GM19023 (cell line): ENCODE measurements around the gene ASB18.
"Not testable (repeated sequence)": the region's sequence is repeated elsewhere in the genome, so short reads cannot be mapped to it uniquely, and the experiment has no call there.

Experiments used
- ATAC-seq: cut with Tn5 transposase; IDR thresholded peaks from one replicate; pipeline ENCODE4 v1.9.1; 2021; ENCODE audit warnings: mild to moderate bottlenecking, moderate library complexity; ENCODE audit not compliant: unreplicated experiment

The ASB18 gene

DNA sequence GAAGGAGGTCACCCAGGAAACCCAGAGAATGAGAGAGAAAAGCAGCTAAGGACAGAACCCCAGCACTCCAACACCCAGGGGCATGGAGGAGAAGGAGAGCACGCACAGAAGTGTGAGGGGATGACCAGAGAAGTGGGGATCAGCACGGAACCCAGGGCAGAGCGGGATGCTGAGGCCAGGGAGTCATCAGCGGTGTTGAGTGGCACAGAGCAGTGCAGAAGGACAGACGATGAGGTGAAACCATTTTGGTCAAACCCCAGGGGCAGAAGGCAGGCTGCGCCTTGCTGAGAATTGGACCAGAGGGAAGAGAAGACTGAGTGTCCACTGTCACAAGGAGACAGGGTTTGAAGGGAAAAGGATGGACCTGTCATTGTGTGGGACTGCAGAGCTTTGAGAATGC, 23.4 kb upstream of the ASB18 start:
- no peak for ATAC-seq

DNA sequence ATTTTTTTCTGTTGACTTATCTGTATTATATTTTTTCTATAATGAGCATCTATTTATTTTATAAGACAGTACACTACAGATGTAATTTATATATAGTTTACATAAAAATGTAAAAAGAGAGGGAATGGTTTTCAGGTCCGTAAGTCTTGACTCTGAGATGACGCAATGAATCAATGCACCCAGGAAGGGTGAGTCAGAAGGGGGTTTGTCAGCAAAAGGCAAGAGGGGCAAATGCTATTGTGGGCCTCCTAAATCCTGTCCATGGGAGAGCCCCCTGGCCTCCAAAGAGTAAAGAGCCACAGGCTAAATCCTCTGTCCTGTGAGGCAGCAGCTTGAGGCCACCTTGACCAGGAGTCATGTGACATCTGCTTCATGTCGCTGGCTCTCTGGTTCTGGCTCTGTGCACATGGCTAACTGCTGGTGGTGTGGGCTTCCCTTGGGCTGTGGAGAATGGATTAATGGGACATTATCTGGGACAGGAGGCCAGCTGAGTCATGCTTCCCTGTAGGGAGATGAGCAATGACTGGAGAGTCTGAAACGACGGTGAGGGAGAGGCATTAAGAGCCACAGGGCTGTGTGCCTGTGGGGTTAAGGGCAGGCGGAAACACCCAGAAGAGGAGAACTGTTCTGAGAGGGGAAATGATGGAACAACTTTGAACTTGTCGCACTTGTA, 22.8 kb upstream of the ASB18 start:
- no peak for ATAC-seq

DNA sequence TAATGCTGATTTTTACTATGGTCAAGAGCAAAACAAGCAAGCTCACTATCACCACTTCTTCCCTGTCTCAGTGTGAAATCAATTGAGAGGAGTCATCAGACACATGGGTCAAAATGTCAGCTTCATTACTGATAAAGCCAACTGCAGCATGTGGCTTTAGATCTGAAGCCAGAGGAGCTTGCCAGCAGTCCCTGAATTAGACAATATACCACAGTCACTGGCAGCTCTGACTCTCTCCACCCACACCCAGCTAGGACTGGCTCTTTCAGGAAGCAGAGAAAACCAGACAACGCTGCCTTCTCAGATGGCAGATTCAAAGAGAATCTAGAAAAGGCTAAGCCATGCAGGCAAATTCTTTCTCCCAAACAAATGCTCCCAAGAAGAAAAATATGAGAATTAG, 20.0 kb upstream of the ASB18 start:
- no peak for ATAC-seq

DNA sequence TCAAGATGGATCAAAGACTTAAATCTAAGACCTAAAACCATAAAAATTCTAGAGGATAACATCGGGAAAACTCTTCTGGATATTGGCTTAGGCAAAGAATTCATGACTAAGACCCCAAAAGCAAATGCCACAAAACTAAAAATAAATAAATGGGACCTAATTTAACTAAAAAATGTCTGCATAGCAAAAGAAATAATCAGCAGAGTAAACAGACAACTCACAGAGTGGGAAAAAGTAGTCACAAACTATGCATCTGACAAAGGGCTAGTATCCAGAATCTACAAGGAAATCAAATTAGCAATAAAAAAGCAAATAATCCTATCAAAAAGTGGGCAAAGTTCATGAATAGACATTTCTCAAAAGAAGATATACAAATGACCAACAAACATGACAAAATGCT, 18.2 kb upstream of the ASB18 start:
- no peak for ATAC-seq

DNA sequence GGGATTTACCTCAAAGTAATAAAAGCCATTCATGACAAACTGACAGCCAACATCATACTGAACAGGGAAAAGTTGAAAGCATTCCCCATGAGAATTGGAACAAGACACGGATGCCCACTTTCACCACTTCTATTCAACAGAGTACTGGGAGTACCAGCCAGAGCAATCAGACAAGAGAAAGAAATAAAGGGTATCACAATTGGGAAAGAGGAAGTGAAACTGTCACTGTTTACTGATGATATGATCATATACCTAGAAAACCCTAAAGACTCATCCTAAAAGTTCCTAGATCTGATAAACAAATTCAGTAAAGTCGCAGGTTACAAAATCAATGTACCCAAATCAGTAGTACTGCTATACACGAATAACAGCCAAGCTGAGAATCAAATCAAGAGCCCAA, 17.2 kb upstream of the ASB18 start:
- ATAC-seq: no peak

DNA sequence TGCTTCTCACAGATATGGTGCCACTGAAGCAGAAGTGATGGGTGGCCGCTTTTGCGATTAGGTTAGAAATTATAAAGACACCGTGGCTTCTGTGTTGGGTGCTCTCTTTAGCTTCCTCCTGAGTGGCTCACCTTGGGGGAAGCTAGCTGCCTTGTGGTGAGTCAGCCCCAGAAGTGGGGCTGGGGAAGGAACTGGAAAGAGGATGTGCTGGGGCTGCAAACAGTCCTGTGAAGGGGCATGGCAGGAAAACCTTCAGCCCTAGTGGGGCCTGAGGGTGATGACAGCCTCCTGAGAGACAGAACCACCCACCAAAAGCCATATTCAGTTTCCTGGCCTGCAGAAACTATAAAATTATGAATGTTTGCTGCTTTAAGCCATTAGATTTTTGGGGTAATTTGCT, 8.9 kb upstream of the ASB18 start:
- ATAC-seq: no peak

DNA sequence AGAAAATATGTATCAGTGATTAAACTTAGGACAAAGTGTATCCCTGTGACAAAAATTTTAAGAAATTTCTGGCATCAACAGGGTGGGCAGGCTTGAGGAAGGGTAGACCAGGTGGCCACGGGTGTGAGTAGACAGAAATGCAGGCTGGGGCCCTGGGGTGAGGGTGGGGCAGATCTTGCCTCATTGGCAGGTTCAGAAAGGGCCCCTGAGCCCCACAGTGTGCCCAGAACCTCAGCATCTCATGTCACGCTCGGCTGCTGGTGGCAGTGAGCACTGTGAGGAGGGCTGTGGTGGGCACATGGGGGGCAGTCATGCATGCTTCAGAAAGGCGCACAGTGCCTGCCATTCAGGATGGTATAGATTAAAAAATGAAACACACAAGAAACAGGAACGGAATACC, 7.6 kb upstream of the ASB18 start:
- ATAC-seq: no peak

DNA sequence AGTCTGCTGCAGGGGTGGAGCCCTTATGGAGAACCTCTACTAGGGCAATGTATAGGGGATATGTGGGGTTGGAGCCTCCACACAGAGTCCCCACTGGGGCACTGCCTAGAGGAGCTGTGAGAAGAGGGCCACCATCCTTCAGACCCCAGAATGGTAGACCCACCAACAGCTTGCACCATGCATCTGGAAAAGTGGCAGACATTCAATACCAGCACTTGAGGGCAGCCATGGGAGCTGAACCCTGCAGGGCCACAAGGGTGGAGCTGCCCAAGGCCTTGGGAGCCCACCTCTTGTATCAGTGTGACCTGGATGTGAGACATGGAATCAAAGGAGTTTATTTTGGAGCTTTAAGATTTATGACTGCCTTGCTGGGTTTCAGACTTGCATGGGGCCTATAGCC, 5.7 kb upstream of the ASB18 start:
- not testable (repeated sequence) for ATAC-seq

DNA sequence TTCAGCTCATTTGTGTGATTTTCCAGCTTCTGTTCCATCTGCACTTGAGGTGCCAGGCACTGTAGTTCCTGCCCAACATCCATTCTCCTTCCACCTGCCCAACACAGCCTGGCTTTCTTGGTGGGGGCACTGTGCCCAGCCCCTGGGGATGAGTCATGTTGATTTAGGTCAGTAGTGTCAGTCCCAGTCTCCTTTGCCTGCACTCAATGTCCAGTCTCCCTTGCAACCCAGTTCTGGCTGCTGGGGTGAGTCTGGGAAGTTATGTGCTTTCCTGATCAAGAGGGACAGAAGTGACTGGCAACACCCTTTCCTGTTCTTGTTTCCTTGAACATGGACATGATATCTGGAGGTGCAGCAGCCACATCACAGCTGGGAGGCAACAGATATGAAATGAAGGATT, 1.5 kb upstream of the ASB18 start:
- ATAC-seq: no peak

DNA sequence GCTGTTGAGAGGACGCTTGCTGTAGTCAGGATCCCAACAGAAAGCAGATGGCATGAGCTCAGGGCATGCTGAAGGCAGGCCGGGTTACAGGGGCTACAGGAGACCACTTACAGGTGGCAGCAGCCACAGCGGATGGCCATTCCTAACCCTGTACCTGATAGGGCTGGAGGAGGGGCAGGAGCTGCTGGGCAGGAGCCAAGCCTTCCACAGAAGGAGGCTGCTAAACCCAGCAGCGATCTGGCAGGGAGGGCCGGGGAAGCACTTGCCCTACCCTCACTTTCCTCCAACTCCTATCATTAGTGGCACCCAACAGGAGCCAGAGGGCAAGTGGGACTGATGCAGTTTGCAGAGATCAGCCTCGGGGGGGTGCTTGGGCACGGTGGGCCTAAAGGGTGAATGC, 2.0 kb downstream of the ASB18 start:
- ATAC-seq: no peak

DNA sequence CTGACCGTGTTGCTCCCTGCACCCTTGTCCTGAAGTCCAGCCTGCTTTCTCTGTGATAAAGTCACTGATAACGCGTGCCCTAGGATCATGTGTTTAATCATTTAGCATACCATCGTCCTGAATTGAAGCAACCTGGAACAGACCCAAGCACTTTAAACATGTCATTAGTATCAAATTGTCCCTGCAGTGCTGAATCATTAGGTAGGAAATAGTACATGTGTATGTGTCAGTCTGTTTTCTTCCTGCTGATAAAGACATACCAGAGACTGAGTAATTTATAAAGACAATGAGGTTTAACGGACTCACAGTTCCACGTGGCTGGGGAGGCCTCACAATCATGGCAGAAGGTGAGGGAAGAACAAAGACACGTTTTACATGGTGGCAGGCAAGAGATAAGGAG, 2.8 kb downstream of the ASB18 start:
- no peak for ATAC-seq

DNA sequence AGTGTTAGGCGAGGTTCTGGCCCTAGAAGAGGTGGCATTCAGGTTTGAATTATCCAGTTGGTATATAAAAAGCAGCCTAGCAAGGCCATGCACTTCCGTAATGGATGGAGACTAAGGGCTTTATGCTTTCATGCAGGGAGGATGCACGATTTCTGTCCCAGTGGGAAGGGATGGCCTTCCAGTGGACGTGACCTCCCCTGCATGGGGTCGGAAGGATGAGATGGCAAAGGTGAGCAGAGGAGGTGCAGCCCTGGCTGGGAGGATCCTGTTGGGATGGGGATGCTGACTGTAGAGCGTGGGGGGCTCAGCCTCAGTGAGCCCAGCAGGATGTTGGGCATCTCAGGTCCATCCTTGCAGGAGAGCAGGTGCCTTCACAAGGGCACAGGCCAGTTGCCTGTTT, 4.8 kb downstream of the ASB18 start:
- ATAC-seq: no peak

DNA sequence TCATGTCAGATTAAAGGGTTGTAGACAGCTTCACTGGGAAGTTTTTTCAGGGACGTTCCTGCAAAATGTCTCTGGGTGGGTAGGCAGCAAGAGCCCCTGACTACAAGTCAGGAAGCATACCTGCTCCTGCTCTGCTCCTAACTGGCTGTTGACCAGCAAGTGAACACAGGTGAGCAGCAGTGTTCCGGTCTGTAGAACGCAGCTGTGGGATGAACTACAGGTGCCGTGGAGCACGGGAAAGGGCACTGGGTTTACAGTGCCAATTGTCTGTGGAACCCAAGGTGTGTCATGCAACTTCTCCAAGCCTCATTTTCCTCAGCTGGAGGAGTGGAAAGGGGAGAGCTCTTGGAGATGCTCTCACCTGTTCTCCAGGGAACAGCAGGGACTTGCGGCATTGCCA, 6.6 kb downstream of the ASB18 start:
- no peak for ATAC-seq

DNA sequence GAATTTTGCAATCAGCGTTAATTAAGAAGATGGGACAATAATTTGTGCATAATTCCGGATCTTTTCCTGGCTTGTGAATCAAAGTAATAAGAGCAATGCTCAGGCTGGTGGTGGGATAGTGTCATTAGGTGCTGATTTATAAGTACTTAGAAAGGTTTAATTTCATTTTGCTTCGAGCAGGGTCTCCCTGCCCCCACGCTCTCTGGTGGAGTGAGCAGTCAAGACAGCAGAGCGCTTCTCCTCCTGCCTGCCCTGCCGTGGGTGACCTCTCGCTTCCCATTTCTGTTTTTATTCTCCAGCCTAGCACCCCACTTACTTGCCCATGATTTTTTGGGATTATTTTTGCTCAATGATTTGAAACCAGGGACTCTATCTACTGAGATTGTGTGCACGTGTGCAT, 7.1 kb downstream of the ASB18 start:
- ATAC-seq: no peak

DNA sequence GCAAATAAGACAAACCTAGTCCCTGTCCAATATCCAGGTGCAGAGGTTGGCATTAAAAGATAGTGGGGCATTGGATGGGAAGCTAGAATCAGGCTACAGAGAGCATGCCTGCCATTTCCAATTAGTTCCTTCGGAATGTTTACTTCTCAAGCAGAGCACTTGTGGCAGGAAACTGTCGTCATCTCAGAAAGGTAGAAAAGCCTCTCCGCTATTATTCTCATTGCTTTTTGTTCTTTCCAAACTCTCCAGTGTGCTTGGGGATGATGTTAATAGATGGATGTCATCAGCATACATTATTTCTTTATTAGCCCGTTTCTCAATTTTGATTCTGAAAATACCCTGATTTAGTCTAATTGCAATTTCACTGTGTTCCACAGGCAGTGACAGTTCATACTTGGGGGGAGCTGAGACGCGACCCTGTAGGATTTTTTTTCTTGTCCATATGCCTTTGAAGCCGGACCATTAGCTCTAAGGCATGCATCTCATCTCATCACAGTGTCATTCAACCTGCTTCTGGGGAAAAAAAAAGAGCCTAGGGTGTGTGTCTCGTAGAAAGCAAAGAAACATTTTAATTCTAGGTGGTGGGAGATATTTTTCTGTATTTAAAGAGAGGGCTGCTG, 7.7 kb downstream of the ASB18 start:
- no peak for ATAC-seq

DNA sequence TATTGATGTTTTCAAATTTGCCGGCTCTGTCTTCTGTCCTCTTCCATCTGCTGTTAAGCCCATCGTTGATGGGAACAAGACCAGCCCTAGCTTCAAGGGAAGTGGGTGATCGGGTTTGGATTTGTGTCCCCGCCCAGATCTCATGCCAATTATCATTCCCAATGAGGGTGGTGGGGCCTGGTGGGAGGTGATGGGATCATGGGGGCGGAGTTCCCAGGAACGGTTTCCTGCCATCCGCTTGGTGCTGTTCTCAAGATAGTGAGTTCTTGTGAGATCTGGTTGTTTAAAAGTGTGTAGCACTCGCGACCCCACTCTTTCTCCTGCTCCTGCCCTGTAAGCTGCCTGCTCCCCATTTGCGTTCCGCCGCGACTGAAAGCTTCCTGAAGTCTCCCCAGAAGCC, 9.5 kb downstream of the ASB18 start:
- ATAC-seq: no peak

DNA sequence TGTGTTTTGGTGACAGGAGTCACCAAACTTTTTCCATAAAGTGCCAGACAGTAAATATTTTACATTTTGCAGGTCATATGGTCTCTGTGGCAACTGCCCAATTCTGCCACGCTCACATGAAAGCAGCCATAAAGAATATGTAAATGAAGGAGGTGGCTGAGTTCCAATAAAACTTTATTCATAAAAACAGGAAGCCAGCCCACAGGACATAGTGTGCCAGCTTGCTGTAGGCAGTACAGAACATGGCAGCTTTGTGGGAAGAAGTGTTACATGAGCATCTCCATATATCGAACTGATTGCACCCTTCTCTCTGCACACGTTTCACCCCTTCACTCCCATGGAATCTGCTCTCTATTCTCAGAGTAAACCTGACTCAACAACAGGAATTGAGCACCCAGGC, 10.2 kb downstream of the ASB18 start:
- no peak for ATAC-seq

DNA sequence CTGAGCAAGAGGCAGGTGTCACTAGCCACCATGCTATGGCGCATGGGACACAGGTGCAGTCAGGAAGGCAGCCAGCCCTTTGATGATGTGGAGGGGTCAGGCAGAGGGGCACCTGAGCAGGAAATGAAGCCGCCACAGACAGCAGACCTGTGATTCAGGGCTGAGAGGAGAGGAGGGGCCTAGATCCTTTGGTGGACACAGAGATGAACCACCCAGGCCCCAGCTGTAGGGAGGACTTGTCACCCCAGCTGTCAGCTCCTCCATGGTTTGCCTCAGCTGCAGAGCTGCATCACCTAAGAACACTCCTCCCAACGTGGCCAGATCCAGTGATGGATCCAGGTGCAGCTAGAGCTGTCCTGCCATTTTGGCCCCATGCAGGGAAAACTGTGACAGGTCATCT, 11.6 kb downstream of the ASB18 start:
- no peak for ATAC-seq

DNA sequence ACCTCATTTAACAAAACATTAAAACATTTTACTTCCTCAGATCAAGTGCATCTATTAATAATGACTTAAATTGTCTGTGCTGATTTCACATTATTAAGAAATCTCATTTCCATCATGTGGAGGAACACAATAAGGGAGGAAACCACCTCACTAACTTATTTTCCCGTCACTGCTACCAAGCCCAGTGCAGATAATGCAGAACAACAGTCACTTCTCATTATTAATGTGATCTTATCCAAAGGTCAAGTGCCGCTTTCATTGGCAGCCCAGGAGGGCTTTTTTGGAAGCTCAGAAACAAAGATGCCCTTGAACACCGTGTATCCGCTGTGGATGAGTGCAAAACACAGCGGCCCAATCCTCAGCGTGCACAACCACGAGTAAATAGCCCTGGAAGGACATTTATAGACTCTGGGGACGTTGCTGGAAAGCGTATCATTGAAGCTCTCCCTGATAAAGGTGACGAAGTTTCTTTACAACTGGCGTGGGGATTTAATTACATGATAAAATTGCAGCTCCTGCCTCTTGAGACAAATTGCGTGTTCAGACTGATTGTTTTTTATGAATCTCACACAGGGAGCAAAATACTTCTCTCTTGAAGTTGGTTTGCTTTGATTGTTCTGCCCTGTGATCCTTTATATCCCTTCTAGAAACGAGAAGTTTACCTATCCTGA, 13.2 kb downstream of the ASB18 start:
- no peak for ATAC-seq

DNA sequence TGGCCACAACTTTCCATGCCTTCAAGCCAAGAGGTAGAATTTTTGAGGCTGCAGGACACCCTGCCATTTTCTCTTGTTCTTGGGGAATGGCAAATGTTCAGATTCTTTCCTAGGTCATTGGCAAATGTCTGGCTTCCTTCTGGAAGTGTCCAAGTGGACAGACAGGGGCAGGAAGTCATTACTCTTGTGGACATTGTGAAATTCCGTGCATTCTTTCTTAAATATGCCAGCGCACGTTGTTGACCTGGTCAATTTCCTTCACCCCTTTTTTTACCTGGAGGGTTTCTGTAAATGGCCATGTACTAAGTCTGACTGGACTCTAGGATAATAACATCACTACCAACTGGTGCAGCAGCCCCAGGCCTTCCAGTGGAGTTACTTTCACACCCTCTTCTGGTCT, 13.9 kb downstream of the ASB18 start:
- no peak for ATAC-seq

DNA sequence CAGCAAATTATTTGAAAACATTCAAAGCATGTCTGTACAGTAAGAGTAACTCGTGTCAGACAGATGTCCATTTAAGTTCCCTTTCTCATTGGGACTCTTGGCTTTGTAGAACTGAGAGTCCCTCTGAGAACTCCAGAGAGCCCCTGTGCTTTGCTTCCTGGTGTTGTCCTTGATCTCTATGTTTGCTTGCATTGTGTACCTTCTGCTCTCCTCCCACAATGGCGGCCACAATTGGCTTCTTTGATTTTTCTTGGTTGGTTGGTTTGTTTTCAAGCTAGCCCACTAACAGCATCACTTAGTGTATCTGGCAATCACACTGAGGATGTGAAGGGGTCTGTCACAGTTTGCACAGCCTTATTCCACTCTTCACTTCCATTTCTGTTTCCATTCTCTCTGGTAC, 15.1 kb downstream of the ASB18 start:
- no peak for ATAC-seq

DNA sequence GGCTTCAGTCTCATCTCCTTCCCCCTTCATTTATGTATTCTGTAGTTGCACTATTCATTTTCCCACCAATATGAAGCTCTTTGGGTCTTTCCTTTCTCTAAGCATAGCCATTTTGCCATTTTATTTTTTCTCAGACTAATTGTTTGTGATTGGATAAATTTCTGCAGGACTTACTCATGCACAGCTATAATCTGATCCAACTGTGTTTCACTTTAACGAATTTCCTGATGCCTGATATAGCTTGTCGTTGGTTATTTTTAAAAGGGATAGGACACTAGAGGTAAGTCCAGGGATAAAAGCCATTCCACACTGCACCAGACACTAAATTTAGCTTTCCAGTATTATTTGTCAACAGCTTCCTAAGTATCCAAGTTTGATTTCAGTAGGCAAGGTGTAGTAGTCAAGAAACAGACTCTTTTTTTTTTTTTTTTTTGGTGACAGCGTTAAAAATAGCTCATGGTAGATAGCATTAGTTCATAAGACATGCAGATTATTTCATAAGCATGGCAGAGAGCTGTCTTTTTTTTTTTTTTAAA, 17.4 kb downstream of the ASB18 start:
- no peak for ATAC-seq
